Activated T-cell treated with anti-CD3 and anti-CD28 coated beads, Interleukin-2, amount 50 U/mL, for 48 hours (primary cell): ENCODE data around the gene ZCWPW1.

Experiments
- DNase-seq, 2 experiments: peaks; one replicate each; pipeline ENCODE4 v3.0.0-alpha.2; 2020

ZCWPW1 gene, protein sequence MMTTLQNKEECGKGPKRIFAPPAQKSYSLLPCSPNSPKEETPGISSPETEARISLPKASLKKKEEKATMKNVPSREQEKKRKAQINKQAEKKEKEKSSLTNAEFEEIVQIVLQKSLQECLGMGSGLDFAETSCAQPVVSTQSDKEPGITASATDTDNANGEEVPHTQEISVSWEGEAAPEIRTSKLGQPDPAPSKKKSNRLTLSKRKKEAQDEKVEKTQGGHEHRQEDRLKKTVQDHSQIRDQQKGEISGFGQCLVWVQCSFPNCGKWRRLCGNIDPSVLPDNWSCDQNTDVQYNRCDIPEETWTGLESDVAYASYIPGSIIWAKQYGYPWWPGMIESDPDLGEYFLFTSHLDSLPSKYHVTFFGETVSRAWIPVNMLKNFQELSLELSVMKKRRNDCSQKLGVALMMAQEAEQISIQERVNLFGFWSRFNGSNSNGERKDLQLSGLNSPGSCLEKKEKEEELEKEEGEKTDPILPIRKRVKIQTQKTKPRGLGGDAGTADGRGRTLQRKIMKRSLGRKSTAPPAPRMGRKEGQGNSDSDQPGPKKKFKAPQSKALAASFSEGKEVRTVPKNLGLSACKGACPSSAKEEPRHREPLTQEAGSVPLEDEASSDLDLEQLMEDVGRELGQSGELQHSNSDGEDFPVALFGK

DNA sequence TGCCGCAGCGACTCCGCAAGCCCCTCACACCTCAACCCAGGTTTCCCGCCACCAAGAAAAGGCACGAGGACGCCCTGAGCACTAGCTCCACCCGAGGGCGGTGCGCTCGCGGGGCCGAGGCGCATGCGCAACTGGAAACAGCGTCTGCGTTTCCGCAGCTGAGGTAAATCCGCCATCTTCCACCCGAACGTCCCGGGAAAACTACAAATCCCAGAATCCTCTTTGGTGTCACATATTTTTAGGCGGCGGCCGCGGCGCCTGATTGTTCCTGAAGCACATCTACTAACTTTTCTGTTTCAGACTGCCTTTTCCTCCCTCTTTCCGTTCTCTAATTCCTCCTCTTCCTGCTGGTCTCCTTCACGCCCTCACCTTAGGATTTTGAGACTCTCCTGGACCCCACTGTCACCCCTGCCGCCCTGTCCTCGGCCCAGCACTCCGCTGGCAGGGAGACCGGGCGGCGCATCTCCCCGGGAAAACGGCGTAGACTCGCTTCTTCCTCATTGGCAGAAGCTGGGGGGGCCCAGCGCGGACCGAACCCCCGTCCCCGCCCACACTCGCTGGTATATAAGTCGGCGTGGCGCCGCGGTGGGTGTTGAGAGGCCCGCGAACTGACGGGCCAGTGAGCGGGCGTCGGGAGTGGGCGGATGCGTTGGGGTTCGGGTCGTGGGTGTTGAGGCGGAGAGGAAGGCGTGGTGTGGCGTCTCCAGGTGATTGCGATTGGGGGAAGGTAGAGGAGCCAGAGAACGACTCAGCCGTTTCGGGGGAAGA is at the start of gene ZCWPW1:
ZCWPW1 (minus strand) TSS at position 505 of the 768 bp plus-strand sequence. CDS start 8,054 bp downstream, outside the sequence.
- DNase-seq, result peak; percentile 98 to 99

DNA sequence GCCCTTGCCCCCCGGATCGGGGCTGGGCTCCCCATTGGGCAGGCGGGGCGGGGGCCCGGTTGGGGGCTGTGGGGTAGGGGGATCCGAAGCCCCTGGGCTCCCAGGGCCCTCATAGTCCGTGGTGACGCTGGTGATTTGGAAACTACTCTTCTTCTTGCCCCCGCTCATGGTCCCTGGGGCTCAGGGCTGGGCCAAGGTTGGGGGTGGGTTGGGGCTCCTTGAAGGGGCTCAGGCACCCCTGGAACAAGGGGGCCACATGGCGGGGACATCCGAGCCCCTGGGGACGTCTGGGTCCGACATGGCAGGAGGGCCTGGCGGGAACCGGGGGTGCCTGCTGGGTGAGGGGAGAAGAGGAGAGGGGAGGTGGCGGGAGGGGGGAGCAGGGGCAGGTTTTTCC is 49.4 kb upstream of the ZCWPW1 start:
- no peak for DNase-seq

DNA sequence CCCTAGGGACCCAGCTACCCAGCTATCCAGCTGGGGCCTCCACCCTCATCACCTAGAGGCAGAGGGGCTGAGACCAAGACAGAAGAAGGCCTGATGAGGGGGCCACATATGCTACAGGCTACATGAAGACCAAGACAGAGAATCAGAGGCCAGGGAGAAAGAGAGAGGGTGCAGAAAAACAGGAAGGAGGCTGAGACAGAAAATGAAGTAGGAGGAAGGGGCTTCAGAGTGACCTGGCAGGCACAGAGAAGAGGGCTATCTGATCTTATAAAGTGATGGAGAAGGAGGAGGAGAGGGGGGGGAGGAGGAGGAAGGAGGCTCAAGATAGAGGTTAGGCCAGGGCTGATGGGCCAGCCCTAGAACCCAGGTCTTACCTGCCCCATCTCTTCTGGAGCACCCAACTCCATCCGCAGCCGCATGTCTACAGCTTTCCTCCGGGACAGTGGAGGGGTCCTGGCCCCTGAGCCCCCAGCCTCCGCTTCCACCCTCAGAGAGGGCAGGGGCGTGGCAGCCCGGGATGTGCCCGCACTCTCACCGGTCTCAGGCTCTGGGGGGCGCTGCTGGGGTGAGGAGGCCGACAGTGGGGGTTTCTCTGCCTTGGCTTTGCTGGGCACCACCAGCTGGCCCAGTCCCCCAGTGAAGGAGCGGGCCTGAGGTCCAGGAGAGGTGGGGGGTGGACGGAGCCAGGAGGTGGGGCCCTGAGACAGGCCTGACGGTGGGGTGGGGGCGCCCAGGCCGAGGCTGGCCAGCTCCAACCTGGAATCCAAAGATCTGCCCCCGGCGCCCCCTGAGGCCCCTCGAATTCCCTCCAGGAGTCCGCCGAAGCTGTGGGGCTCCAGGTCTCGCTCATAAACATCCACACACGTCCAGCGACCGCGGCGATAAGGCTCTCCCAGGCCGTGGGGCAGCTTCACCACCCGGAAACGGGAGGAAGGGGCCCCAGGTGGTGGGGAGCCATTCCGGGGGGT is 48.7 kb upstream of the ZCWPW1 start:
- DNase-seq, result peak; percentile 75 to 77

DNA sequence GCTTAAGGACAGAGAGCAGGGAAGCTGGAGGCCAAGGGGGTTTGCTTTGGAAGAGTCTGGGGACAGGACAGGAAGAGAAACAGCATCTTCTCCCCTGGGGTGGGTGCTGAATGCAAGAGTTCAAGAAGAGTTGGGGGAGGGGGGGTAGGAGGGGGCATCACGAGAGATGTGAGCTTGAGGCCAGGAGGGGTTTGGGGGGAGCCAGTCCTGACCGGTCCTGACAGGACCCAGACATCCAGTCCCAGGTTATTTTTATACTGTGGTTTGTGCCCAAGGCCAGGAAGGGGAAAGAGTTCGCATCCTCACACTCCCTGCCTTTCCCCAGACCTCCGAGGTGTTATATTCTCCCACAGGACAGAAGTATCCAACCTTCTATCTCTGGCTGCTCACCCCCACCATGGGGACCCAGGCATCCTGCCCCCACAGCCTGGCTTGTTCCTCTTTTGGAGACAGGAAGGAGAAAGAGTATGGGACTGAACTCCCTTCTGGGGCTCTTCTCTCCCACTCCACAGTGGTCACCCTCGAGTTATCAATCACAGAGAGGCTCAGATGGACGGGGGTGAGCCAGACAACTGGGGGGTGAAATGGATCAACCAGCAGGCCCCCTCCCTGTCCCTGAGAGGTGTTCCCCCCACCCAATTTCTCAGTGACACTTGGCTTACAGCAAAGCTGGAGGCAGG is 47.7 kb upstream of the ZCWPW1 start:
- DNase-seq, result no peak

DNA sequence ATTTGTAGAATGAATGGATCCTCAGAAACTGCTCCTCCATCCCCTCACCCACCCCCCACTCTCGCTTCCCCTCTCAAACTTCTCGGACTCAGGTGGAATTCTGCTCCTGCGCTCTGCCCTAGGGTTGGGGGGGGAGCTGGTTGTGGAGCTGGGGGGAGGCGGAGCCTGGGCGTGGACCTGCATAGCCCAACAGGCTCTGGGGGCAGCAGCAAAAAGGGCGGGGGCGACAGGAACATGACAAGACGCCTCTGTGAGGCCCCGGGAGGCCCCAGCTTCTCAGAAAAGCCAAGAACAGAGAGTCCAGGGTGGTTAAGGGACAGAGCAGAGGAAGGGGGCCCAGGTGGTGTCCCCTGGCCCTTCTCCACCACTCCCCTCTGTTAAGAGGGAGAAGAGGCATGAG is 47.0 kb upstream of the ZCWPW1 start:
- DNase-seq, result peak; percentile 44 to 47

DNA sequence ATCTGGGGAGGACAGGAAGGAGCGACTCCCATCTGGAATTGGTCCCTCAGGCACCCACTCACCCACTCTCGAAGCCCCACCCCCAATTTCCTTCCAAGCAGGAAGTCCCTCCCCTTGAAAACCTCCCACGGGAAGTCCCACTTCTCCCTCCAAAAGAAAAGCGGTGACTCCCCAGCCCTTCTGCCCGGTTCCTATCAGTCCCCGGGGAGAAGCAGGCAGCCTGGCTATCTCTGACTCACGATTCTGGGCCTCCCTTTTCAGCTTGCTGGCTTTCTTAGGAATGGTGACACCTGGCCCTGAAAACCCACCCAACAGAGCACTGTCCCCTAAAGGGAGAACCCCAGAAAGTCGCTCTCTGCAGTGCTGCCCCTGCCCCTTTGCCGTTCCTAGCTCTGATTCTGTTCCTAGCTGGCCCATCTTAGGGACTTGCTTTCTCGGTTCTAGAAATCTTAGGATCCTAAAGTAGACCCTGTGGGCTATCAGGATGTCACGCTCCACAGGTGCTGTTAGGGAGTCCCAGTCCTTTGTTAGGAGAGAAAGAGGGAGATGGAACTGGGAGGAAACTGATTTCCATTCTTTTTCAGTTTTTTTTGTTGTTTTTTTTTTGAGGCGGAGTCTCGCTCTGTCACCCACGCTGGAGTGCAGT is 44.5 kb upstream of the ZCWPW1 start:
- DNase-seq, result no peak

DNA sequence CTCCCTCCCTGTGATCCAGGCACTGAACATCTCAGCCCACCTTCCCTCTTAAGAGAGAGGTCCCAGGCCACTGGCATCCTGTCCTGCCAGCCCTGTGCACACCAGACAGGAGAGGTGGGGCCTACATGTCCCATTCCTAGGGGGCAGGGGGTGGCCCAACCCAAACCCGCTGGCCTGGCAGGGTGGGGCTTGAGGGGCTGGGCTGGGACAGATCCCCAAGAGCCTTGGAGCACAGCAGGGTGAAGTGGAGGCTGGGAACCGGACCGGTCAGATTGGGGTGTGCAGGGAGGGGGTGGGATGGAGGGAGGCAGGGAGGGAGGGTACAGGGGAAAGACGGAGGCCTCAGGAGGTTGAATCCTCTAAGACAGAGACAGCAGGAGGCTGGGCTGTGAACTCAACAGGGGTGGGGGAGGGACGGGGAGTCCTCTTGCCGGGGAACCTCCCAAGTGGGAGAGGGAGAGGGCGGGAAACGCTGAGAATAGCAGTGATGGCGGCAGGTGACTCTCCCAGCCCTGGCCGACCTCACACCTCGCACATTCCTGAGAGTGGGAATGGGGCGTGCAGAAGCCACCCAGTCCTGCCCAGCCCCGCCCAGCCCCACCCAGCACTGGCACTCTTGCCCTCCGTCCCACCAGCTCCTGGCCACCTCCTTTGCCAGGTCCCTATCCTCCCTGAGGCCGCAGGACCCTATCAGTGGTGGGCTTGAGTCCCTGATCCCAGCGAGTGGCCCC is 43.8 kb upstream of the ZCWPW1 start:
- no peak for DNase-seq

DNA sequence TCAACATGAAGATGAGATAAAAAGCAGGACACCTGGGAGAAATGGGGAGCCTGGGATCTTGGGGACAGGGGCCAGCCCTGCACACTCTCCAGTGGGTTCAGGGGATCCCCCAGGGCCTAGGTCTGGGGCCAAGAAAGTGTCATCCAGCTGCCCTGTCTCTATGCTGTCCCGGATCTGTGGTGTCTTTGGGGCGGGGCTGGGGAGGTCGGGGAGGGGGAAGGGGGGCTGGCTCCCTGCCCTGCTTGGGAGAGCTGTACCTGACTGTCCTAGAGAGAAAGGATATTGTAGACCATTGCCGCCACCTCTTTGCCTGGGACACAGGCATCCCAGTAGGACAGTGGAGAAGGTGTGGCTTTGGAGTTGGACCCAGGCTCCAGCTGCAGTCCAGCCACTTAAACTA is 42.5 kb upstream of the ZCWPW1 start:
- no peak for DNase-seq

DNA sequence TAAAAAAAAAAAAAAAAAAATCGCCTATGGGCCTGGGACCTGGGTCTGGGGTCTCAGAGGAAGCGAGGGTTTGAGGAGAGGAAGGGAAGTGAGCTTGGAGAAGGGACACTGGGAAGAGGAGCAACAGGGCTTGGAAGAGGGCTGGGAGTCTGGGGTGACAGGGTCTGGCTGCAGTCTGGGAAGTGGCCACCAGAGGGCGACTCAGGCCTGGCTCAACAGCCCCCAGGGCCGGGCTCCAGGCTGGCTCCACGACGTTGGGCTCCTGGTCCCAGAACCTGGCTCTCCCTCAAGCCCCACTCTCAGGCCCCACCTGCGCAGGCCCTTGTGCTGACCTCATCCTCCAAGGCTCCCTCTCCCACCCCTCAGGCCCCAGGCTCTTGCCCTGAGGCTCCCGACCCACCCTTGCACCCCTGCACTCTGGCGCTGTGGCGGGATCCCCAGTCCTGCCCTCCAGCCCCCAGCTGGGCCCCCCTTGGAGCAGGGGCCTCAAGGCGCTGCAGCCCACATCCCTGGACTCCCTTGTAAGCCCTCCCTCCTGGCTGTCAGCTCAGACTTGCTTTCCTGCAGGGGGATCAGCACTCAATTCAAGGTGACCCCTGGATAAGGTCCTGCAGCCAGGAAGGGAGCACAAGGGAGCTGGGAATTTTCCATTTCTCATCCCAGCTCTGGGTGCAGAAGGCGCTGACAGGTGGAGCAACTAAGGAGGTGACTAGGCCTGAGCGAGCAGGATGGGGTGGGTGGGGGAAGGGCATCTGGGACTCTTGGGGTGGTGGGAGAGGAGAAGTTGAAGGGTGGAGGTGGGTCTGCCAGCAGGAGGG is 40.9 kb upstream of the ZCWPW1 start:
- DNase-seq, result peak; percentile 84 to 90

DNA sequence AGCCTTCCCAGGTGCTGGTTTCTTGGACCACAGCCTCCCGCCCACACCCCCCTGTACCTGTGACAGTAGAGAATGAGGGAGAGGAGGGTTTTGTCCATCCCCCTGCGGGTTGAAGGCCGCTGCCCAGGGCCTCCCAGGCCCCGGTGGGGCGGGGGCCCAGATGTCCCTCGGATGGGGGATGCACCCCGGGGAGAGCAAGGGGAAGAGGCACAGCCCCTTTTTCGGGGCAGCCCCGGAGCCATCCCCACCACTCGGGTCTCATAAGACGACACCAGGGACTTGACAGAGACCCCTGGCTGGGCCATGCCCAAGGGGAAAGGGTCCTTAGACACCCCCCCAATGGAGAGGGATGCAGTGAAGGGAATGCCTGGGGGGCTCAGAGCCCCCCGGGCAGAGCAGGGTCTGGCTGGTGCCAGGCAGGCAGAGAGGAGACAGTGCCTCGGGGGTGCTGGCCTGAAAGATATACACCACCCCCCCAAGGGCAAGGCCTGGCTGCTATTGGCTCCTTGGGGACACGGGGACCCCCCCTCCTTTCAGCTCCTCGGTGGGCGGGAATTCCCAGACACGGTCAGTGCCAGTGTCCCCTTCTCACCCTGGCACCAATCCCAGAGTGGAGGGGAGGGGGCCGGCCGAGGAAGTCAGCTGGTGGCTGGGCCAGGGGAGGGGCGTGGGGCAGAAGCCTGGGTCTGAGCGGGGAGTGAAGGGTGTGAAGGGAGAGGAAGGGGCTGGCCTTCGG is 39.3 kb upstream of the ZCWPW1 start:
- DNase-seq, result no peak

DNA sequence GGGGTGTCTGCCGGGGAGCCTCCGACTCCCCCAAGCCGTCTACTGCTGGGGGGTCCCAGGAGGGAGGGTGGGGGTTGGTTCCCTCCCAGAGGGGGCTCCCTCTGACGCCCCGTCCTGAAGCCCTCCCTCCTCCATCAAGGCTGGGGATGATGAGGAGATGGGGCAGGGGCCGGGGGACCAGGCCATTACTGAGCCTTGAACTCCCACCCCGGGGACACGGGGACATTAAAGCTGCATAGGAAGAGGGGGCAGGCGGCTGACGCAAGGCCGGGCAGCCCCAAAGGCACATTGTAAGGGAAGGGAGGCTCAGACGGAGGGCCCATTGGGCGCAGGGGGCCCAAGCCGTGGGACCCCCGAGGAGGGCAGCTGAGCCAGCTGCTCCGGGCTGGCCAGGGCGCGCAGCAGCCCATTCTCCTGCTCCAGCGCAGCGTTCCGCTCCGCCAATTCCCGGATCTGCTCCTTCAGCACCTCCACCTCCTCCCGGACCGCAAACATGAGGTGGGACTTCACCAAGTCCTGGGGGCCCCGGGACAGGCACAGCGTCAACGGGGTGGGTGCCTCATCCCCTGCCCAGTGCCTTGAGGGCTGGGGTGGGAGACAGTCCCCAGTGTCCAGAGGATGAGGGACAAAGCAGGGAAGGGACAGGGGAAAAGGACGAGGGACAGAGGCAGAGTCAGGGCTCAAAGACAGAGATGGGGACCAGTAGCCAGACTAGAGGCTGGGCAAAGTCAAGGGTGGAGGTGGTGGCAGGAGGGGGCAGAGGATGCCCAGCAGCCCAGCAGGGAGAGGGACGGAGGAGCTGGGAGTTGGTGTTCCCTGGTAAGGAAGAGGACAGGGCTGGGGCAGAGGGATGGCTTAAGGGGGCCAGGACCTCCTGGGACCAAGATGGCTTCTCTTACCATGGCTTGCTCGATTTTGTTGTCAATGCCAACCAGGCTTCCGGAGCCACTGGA is 38.4 kb upstream of the ZCWPW1 start:
- DNase-seq, result no peak

DNA sequence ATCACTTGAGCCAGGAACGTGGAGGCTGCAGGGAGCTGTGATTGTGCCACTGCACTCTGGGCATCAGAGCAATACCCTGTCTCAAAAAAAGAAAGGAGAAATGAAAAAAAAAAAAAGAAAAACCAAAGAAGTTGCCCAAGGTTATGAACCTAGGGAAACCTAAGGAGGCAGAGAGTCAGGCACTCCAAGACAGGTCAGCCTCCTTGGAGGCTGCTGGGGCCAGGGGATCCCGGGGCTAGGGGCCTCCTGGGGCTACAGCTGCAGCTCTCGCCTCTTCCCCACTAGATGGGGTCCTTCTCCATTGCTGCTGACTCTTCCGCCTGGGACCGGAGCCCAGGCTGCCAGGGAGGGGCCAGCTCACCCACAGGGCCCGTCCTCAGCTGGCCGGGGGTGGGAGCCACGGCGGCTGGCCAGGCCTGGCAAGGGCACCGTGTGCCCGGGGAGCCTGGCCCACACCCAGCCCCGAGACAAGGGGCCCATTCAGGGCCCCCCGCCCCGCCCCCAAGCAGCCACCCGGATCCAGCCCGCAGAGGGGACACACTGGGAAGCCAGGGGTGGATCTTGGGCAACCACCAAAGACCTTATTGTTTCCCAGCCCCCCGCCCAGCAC is 37.3 kb upstream of the ZCWPW1 start:
- no peak for DNase-seq

DNA sequence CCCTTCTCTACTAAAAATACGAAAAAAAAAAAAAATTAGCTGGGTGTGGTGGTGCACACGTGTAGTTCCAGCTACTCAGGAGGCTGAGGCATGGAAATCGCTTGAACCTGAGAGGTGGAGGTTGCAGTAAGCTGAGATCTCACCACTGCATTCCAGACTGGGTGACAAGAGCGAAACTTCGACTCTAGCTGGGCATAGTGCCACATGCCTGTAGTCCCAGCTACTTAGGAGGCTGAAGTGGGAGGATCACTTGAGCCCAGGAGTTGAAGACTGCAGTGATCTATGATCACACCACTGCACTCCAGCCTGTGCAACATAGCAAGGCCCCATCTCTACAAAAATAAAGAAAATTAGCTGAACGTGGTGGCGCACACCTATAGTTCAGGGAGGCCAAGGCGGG is 36.8 kb upstream of the ZCWPW1 start:
- DNase-seq, result no peak

DNA sequence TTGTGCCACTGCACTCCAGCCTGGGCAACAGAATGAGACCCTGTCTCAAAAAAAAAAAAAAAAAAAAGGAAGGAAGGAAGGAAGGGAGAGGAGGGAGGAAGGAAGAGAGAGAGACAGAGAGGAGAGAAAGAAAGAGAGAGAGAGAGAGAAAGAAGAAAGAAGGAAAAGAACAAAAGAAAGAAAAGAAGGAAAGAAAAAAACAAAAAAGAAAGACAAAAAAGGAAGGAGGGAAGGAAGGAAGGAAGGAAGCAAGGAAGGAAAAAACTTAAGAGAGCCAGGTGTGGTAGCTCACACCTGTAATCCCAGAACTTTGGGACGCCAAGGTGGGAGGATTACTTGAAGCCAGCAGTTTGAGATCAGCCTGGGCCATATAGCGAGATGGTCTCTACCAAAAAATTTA is 36.3 kb upstream of the ZCWPW1 start:
- DNase-seq, result no peak

DNA sequence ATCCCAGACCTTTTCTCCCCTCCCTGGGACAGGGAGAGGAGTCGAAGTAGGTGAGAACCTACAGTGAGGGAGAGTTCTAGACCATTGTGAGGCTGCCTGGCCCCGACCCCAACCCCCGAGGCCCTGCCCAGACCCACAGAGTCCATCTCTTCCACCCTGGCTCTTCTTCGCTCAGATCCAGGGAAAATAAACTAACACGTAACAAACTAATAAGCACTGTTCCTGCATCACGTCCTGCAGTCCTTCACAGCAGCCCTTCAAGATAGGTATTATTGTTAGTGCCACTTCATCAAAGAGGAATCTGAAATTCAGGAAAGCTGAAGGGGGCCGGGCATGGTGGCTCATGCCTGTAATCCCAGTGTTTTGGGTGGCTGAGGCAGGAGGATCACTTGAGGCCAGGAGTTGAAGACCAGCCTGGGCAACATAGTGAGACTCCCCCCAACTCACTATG is 35.7 kb upstream of the ZCWPW1 start, which contains the start of gene SPACDR:
SPACDR (minus strand) TSS at position 51 of the 451 bp plus-strand sequence. CDS start 235 bp downstream, outside the sequence.
- no peak for DNase-seq

DNA sequence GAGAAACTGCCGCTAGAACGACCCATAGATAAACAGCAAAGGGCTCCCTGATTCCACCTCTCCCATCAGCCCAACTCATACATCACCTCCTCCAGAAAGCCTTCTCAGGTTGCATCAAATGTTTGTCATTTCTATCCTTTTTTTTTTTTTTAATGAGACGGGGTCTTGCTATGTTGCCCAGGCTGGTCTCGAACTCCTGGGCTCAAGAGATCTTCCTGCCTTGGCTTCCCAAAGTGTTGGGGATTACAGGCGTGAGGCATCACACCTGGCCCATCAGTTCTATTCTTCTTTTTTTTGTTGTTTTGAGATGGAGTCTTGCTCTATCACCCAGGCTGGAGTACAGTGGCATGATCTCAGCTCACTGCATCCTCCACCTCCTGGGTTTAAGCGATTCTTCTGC is 28.5 kb upstream of the ZCWPW1 start:
- no peak for DNase-seq

DNA sequence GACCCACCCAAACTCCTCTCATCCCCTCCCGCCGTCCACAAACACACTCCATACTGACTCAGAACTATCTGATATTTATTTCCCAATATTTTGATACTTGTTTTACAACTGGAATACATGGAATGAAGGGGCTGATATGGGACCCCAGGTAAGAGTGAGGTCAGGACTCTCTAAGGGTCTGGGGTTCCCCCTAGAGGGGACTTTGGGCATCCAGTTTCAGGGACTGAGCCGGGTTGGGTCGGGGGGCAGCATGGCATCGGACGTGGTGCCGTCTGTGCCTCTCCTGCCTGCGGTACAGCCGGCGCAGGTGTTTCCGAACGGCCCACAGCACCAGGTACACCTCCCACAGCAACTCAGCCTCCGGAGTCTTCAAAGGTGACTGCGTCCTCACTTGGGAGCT is 28.1 kb upstream of the ZCWPW1 start:
- DNase-seq, result no peak
